Activated CD4-positive, CD25-positive, alpha-beta regulatory T cell treated with anti-CD3 and anti-CD28 coated beads, Interleukin-2, amount 50 U/mL, for 24 hours (primary cell): Measurements from ENCODE around the gene MYBPH.

ENCODE experiments used
- ATAC-seq, 2 donors: fragments of 150-1000 bp; cut with Tn5 transposase; one replicate each; pipeline ENCODE4 v1.10.0; 2021; ENCODE audit warnings: mild to moderate bottlenecking in 1 of 2, moderate library complexity in 1 of 2

Gene MYBPH

DNA sequence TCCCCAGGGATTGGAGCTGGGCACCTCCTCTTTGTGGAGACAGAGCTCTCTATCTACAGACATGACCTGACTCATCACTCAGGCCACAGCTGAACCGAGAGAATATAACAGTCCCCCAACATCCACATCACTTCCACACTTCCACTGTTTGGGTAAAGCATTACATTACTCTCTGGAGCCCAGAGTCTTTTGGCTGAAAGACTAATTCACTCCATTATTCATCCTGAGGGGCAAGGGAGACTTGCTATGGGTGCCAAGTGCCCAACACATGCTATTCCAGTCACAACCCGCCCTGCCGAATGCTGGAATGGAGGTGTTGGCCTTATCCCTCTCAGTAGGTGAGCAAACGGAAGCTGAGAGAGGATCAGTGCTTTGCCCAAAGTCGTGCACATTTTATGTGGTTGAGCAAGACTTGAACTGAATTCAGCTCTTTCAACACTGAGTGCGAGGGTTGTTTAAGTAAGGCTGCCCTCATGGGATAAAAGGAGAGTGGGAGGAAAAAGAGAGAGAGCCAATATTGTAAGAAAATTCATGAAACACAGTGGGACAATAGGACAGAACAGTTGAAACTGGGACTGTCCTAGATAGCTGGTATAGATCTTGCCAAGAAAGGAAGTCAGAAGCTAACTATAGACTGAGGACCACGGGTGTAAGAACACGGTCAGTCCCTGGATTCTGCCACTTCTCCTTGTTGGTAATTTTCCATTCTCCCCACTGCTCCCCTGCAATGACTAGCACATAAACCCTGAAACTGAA, 24.4 kb upstream of the MYBPH start:
- ATAC-seq, result no peak

DNA sequence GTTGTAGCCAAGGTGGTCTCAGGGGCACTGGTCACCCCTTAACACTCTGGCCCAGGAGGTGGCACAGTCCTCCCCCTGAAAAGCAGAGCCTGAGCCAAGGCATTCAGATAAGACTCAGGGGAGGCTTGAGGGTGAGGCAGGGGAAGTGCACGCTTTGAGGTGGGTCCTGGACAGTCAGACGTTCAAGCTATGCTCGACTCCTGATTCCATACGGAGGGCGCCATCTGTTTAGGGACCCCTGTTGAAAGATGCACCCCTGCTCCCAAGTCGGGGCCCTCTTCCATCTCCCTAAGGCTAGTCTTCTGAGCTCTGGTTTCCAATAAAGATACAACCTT, 23.8 kb upstream of the MYBPH start:
- ATAC-seq, result no peak

DNA sequence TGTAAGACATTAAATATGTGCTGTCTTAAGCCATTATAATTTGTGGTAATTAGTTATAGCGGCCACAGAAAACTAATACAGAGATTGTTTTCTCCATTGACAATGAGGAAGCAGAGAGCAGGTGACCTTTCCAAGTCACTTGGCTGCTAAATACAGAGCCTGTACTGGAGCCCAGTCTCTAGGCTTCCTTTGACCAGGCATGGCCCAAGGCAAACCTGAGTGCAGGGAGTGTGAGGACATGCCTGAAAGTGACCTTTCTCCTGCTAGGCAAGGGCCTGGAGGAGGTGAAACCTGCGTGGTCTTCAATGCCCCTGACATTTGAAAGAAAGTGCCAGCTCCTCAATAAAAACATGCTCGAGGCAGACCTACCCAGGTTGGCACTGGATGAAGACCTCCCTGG, 23.4 kb upstream of the MYBPH start:
- ATAC-seq, result no peak

DNA sequence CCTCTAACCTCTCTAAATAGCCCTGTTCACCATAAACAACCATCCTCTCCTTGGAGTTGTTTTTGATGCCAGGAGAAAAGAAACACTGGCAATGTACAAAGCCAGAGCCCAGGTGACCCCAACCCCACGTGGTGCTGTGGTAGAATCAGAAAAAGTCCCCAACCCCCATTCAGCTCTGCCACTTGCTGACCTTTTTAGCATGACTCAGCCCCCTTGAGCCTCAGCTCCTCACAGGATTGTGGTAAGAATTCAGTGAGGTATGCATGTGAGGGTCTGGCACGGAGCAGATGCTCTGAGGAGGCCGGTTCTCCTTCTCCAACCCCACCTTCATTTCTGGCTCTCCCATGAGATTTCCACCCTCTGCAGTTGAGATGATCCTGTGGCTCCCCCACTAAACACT, 22.0 kb upstream of the MYBPH start:
- ATAC-seq, result no peak

DNA sequence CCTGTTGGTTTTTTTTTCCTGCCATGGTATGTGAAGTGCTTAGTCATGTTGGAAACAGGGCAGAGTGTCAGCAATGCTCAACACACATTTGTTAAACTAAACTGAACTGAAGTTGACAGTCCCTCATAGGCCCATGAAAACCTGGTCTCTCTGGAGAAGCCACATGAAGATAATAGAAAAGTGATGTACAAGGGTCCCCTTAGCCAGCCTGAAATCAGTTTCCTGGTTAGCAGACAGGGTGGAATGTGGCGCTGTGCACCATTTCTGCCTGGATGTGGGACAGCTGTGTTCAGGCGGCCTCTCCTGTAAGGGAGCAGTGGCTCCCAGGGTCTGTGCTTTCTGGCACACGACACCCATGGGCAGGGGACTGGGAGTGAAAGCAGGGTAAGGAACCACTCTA, 20.7 kb upstream of the MYBPH start:
- no peak for ATAC-seq

DNA sequence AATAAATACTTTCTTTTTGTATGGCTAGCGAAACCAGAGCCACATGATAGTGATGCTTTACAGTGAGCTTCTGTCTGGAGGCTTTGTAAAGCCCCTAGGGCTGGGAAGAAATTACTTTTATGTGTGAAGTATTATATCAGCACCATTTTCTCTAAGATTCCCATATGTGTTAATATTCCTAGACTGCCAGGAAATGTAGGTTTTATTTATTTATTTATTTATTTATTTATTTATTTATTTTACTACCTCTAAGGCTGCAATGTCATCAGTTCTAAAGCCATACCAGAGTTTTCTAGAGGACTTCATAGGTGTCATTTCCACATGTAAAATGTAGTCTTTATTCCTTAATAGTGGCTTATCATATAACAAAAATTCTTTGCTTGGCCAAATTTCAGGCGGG, 15.3 kb upstream of the MYBPH start:
- ATAC-seq, result no peak

DNA sequence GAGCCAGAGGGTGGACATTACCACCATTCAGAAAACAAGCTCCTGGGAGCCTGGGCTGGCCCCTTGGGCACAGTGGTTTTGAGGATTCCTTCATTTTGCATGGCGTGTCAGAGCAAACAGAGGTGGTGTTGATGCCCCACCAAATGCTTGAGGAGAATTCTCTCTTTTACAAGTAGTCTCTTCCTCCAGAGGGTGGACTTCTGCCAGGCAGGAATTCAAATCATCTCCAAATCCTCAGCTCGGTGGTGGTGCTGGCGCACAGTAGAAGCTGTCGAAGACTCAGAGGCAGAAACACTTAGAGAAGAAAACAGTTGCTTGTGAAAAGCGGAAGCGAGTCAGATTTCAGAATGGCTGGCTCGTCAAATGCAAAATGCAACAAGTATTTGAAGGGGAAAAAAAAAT, 14.3 kb upstream of the MYBPH start:
- no peak for ATAC-seq

DNA sequence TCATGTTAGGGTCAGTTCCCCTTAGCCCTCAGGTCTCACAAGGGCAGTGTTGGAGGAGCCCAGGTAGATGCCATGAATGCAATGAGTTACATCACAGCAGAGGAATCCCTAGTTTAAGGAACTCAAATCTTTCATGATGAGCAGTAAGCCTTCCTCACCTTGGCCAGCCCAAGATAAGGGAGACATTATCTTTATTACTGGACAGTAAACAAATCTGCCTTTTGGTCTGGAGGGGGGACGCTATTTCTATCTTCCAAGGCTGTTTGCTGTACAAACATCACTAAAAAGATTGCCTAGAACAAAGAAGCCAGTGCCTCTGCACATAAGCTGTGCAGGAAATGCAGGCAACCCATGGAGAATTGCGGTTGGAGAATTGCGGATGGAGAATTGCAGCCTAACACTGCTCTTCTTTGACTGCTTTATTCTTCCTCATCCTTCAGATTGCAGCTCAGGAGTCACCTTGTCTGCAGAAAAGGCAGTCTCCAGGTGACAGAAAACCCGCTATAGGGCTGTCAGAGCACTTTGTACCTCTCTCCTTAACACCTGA, 13.1 kb upstream of the MYBPH start:
- ATAC-seq, result no peak

DNA sequence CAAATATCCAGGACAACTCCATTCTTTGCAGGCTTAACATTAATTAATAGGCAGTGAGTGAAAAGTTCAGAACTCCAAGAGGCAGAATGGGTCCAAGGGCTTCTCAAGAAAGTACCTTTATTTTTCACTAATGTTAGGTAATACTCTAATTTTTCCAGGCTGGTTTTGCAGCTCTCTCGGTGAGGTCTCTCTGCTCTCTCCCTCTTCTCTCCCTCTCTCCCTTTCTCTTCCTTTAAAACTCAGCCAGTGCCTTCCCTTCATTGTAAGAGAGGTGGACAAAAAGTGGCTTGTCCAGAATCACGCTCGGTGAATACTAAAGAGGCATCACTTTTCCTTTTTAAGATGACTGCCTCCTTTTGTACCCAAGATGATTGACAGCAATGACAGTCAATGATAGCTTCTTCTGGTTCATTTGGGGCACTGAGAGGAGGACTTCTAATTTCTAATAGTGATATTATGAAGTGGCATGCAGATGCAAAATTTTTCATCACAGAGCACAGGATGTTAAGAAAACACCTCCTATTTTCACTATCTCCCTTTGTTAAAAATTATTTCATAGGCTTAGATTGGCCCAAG, 12.2 kb upstream of the MYBPH start:
- no peak for ATAC-seq

DNA sequence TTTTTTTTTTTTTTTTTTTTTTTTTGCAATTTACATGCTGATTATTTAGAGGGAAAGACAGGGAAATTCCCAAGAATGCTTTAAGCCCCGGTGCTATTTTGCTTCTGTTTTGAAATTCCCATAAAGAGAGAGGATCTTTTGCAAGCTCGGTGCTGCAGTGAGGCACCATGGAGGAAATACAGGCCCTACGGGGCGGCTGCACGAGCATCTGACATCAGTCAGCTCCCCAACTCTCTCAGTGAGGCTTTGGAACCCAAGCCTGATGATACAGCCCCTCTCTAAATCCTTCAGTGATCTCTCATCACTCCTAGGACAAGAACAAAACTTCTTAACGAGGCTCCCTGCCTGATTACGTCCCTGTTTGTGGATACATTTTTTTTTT, 11.7 kb upstream of the MYBPH start:
- no peak for ATAC-seq

DNA sequence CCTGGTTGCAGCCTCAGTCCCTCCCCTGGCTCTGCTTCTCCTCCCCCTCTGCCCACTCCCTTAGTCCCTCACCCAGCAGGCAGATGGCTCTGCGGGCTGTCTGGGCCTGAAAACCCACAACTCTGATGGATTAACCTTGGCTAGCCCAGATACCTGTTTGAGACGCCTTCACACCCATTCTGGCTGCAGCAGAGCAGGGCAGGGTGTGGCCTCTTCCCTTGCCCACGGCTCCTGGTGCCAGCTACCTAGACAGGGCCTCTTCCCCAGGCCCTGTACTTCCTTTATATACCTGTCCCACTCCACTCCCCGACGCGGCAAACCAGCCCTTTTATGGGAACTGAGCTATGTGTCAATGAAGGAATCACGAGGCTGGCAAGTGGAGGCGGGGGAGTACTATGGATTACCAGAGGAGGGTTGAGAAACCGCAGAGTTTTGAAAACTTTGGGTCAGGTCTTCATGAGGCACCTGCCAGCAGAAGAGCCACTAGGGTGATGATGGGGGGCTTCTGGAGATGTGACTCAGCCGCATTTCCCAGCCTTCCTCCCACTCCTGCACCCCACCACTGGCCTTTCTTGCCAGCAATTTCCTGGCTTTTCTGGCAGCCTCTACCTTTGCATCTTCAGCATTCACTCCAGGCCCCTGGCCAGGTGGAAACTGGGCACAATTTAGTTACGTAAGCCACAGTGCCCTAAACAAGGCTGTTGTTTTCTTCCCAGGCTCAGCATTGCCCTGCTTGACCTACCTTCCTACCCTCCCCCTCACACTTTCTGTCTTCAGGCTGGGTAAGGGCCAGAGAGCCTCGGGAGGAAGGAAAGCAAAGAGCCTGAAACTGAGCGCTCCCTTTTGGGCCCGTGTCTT, 11.0 kb upstream of the MYBPH start, which contains the start of gene CHI3L1:
Gene CHI3L1, minus strand, starts transcription at position 259 of the 858 bp plus-strand sequence. Its CDS starts 81 bp downstream, at position 178.
- ATAC-seq, result no peak

DNA sequence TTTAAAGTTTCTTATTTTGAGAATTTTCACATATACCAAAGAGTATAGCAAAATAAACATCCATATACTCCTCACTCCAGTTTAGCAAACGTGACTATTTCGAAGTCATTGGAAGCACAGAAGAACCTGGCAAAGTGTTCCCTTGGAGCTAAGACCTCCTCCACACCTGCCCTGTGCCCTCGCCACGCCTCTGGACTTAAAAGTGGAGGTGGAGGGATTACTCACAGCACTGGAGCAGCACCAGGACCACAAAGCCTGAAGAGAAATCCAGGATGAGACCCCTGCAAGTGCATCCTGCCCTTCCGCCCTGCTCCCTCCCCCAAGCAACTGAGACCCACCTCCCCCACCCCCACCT, 10.4 kb upstream of the MYBPH start:
- ATAC-seq, result no peak

DNA sequence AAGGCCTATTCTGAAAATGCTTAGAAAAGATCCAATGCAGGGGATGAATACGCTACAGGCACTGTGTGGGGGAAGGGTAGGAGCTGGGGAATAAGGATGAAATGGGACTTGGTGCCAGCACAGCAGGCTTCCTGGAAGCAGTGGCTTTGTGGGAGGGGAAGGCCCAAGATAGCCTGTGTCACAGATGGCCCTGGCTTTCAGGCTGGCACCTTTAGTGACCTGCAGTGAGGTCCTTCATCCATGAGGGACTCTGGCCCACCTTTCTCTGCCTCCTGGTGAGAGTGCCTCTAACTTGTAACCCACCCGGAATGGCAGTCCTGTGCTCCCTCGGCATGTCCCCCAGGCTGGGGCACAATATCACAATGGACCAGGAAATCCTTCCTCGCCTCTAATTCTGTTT, 10.0 kb upstream of the MYBPH start:
- ATAC-seq, result no peak

DNA sequence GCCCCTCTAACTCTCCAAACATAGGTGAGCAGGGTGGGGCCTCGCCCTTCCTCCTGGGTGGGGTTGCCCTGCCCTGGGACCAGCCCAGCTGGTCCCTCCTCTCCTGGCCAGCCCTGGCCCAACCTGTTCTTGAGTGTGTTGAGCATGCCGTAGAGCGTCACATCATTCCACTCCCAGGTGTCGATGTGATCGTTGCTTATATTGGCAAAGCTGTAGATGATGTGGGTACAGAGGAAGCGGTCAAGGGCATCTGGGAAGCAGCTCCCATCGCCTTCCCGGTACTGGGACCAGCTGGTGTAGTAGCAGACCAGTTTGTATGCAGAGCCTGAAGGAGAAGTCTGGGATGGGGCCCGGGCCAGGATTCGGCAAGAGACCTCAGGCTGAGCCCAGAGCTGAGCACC, 9.4 kb upstream of the MYBPH start:
- no peak for ATAC-seq

DNA sequence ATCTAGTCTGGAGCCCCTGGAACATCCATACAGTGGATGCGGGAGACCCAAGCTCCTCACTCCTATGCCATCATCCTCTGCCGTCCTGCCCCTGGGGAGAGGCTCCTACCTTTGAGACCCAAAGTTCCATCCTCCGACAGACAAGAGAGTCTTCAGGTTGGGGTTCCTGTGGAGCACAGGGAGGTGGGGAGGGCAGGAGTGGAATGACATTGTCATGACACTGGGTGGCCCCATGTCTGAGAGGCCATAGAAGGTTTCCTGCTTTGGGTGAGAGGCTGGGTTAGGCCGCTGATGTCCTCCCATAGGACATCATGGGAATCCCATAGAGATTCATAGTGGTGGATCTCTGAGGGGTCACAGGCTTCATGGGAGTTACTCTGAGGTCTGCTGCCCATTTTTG, 8.8 kb upstream of the MYBPH start:
- ATAC-seq, result no peak

DNA sequence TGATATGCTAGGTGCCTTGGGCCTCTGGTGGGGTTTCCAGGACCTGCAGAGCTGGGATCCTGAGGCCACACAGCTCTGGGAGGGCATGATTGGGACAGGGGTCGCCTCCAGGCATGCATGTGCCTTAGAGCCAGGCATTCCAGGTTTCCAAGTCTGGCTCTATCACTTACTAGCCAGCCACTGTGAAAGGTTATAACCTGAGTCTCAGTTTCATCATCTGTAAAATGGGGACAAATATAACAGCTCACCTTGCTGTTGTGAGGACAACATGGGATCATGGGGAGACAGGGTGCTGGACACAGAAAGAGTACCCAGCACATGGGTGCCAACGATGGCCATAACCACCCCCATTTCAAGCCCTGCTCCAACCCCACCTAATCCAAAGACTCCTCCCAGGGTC, 8.2 kb upstream of the MYBPH start:
- no peak for ATAC-seq

DNA sequence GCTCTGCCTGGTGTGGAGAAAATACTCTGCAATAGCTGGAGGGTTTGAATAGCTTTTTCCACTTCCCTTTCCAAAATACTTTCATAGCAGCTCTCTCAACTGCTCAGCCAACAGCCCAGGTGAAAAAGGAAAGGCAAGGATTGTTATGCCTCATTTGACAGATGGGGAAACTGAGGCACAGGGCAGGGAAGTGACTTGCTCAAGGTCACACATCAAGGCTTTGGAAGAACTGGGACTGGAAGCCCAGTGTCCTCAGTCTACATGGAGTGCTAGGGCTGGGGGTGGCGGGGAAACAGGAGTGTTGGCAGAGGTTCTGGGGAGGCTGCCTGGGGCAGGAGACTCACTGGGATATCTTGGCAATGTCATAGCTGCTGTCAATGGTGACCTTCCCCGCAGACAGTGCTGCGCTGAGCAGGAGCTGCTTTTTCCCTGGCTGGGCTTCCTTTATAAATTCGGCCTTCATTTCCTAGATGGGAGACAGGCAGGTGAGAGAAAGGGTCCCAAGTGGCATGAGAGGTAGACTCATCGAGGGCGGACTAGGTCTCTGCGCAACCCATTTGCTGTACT, 6.8 kb upstream of the MYBPH start:
- no peak for ATAC-seq

DNA sequence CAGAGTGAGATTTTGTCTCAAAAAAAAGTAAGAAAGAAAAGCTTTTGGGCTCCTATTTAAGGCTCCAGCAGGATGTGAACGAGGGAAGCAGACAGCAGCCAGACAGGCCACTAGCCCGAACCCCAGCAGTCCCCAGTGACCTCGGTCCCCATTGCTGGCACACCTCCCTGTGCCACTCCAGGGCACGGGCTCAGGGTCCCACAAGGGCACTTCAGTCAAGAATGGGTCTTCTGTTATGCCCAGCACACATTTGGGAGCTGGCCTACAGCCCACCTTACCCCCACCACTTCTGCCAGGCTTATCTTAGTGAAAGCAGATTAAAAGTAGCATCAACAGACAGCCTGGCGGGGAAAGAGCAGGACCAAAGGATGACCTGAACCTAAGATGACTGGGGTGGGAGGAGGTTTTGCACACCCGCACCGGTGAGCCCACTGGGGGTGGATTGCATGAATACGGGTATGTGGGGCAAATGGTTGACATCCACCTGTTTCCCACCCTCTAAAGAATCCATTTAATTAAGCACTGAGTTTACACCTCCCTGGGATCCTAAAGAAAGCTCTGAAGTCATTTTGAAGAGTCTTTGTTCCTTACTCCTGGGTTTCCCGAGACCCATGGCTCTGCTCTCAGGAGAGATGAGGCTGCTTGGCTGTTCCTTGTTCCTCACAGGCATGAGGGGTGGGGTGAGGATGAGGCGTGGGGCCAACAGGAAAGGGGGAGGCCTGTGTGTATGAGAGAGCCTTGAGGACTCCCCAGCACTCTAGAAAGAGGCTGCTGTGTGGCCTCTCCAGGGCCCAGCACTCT, 6.2 kb upstream of the MYBPH start:
- ATAC-seq, result no peak

DNA sequence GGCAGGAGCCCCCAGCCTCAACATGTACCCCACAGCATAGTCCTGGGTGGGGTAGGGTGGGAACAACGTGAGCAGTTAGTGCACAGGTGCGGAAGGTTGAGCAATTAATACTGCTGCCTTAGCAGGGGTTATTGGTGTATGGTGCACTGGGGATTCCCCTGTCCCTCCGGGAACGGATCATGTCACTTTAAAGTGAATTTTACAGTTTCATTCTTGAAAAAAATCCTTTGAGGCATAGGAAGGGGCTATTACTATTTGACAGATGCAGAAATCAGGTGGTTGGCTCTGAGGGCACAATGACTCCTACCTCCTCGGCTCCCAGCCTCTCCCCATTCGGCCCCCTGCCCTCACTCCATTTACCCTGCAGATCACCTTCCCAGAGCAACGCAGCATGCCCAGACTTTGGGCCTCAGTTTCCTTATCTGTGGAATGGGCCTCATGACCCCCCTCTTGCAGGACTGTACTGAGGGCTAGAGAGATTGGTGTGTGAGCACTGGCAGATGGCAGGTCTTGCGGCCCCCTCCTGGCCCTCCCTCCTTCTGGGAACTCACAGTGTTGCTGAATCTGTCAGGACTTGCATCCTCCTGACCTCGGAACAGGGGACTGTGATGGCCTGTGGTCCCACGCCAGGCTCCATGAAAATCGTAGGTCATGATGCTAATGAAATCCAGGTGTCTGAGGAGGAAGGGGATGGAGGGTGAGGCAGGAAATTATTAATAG, 5.1 kb upstream of the MYBPH start:
- ATAC-seq, result no peak

DNA sequence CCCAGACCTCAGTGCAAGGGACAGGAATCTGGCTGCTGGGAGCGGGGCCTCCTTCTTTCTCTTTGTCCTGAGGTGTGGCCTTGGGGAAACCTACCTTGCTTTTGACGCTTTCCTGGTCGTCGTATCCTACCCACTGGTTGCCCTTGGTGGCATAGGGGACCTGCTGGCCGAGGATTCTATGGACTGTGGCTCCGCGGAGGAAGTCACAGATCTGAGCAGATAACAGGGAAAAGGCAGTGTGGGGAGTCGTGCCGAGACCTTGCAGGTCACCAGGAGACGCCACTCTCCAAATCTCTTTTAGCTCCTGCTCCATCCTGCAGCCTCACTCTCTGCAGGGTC, 4.0 kb upstream of the MYBPH start:
- ATAC-seq, result no peak

DNA sequence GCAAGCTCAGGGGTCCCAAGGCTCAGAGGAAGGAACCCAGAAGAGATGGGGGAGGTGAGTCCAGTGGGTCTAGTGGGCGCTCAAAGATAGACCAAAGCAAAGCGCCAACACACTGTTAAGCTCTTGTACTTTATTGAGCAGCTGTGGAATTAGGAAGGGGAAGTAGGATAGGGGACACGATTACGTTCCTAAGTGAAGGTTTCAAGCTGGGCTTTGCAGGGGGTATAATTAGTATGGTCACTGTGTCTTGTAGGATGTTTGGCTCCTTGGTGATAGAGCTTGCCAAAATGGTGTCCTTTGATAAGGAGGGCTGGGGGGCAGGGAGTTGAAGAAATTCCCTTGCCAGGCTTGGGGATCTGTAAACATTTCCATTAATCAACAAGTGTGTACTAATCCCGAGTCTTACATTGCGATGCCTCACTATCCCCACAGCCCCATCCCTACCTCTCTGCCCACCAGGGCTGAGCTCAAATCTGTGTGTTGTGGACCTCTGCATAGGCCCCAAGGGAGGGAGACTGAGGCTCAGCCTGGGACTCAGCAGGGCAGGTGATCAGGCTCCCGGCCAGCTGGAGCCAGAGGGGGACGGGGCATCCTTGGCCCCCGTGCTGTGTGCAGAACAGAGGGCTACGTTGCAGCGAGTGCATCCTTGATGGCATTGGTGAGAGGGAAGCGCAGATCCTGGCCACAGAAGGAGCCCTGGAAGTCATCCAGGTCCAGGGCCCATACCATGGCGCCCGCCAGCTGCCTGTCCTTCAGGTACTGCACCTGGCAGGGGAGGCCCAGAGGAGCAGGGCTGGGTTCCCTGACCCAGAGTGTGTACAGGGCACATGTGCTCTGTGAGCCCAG, 3.4 kb upstream of the MYBPH start:
- no peak for ATAC-seq
